Esophagus squamous epithelium (tissue), 5 donors: Measurements from ENCODE around the gene GLP1R. TPM values are rescaled to one million over a fixed set of nuclear protein-coding genes. Genes with fewer than 3 reads are reported as not detected.

Experiments
- DNase-seq: peaks from one replicate; lab custom pipeline; 2025; lab: John Stamatoyannopoulos, UW
- H3K27ac ChIP-seq, 4 donors: fragments of 200-600 bp; sonication (generic); one replicate each; pipeline ENCODE4 v1.5.1; 2016 to 2019; ENCODE audit warnings: mild to moderate bottlenecking in 1 of 4
- H3K27me3 ChIP-seq, 4 donors: fragments of 200-600 bp; sonication (generic); 1 replicate in 3 of 4; 2 replicates in 1 of 4; pipeline versions ENCODE4 v1.5.1 to v1.6.0; 2017 to 2021; ENCODE audit warnings: antibody characterized with exemption in 1 of 4
- H3K36me3 ChIP-seq, 3 donors: fragments of 200-600 bp; sonication (generic); one replicate each; pipeline ENCODE4 v1.5.1; 2016 to 2019
- H3K4me1 ChIP-seq, 3 donors: fragments of 200-600 bp; sonication (generic); one replicate each; pipeline ENCODE4 v1.5.1; 2017 to 2019
- H3K4me3 ChIP-seq, 4 donors: fragments of 200-600 bp; sonication (generic); 1 replicate in 3 of 4; 2 replicates in 1 of 4; pipeline ENCODE4 v1.5.1; 2016 to 2019; ENCODE audit warnings: mild to moderate bottlenecking in 2 of 4, moderate library complexity in 1 of 4
- H3K9me3 ChIP-seq, 3 donors: fragments of 200-600 bp; sonication (generic); one replicate each; pipeline ENCODE4 v1.5.1; 2016 to 2019
- CTCF ChIP-seq, 6 experiments: fragments of 450-650 bp in 4 of 6; fragments of 200-600 bp in 2 of 6; sonication (generic) in 2 of 6; IDR thresholded peaks; one replicate each; pipeline ENCODE4 v1.5.1; 2016 to 2019; ENCODE audit warnings: antibody characterized with exemption in 6 of 6, mild to moderate bottlenecking in 4 of 6, moderate library complexity in 4 of 6
- POLR2A ChIP-seq, 4 donors: fragments of 450-650 bp; IDR thresholded peaks; one replicate each; pipeline ENCODE4 v1.6.1; 2017; ENCODE audit warnings: antibody characterized with exemption in 4 of 4, mild to moderate bottlenecking in 4 of 4, moderate library complexity in 3 of 4
- WGBS, 2 donors: methylation state at CpG; one replicate each; pipeline ENCODE4 v1.1.5; 2018; 5-methylcytosine and 5-hydroxymethylcytosine counted together
- intact Hi-C: fragments of 100-400 bp; cut with DNase I; formaldehyde crosslinking; loops from one replicate; pipeline ENCODE4 v1.15.0; 2022
- total RNA-seq, 4 donors: library from RNA; depleted of rRNA; stranded (reverse); fragments of >200 nt; gene quantifications; one replicate each; pipeline ENCODE4 v1.1.0, GENCODE V29; 2016
- donor health status: DM: yes; HTN: yes; CAD: no.

GLP1R gene
- total RNA-seq, 4 donors from 2014 or later: under 0.01 to 0.15 TPM; not detected in 2

- no peaks in the 10 kb centered on the region for H3K36me3 ChIP-seq
- H3K27me3 ChIP-seq: peaks cover 0 to 15% (median 0%) of the 10 kb centered on the region in 4 donors
- intact Hi-C loops: no loop called here
- no peak for DNase-seq
- TF ChIP-seq POLR2A (IDR thresholded peaks at IDR 0.05) (no peak), CTCF (IDR thresholded peaks at IDR 0.05) (no peak)
- H3K9me3 ChIP-seq: no peaks in the 10 kb centered on the region
- no peaks in the 10 kb centered on the region for H3K4me1 ChIP-seq
- WGBS, 2 donors: 52 to 69% methylated on average over 5 of the region's 5 CpGs
- no peak overlapping the region for H3K4me3 ChIP-seq
- no peak overlapping the region for H3K27ac ChIP-seq
Observed at GRCh38 chr6:39018103-39018502, 30.5 kb upstream of the GLP1R start.

- 39 to 52% methylated on average over 2 of the region's 2 CpGs for WGBS, 2 donors
- no peaks in the 10 kb centered on the region for H3K36me3 ChIP-seq
- no peak for TF ChIP-seq POLR2A (IDR thresholded peaks at IDR 0.05)
- no peak for TF ChIP-seq CTCF (IDR thresholded peaks at IDR 0.05)
- intact Hi-C loops: no loop called here
- no peak overlapping the region for H3K4me3 ChIP-seq
- H3K27ac ChIP-seq: no peak overlapping the region
- no peaks in the 10 kb centered on the region for H3K4me1 ChIP-seq
- H3K27me3 ChIP-seq: peaks cover 0 to 25% (median 0%) of the 10 kb centered on the region in 4 donors
- DNase-seq: no peak
- H3K9me3 ChIP-seq: no peaks in the 10 kb centered on the region
Observed at GRCh38 chr6:39020136-39020535, 28.4 kb upstream of the GLP1R start.

GRCh38 chr6:39021041-39021440 is 27.5 kb upstream of the GLP1R start:
- Histone ChIP-seq H3K36me3 (no peaks in the 10 kb centered on the region), H3K9me3 (no peaks in the 10 kb centered on the region), H3K27me3 (peaks cover 0 to 27% (median 0%) of the 10 kb centered on the region in 4 donors), H3K4me3 (no peak overlapping the region), H3K27ac (no peak overlapping the region), H3K4me1 (no peaks in the 10 kb centered on the region)
- 72 to 88% methylated on average over 2 of the region's 2 CpGs for WGBS, 2 donors
- intact Hi-C loops: no loop called here
- TF ChIP-seq CTCF (IDR thresholded peaks at IDR 0.05): no peak
- no peak for TF ChIP-seq POLR2A (IDR thresholded peaks at IDR 0.05)
- no peak for DNase-seq

- no peak for DNase-seq
- intact Hi-C loops: no loop called here
- Histone ChIP-seq H3K36me3 (no peaks in the 10 kb centered on the region), H3K27ac (no peak overlapping the region), H3K9me3 (no peaks in the 10 kb centered on the region), H3K27me3 (peaks cover 0 to 34% (median 0%) of the 10 kb centered on the region in 4 donors), H3K4me1 (no peaks in the 10 kb centered on the region), H3K4me3 (no peak overlapping the region)
- TF ChIP-seq CTCF (IDR thresholded peaks at IDR 0.05): no peak
- no peak for TF ChIP-seq POLR2A (IDR thresholded peaks at IDR 0.05)
- 50 to 63% methylated on average over 1 of the region's 1 CpG for WGBS, 2 donors
Observed at GRCh38 chr6:39021779-39022178, 26.8 kb upstream of the GLP1R start.

- Histone ChIP-seq H3K27me3 (peaks cover 0 to 53% (median 0%) of the 10 kb centered on the region in 4 donors), H3K36me3 (no peaks in the 10 kb centered on the region), H3K27ac (no peak overlapping the region), H3K4me1 (no peaks in the 10 kb centered on the region), H3K4me3 (no peak overlapping the region), H3K9me3 (no peaks in the 10 kb centered on the region)
- intact Hi-C loops: no loop called here
- 37 to 39% methylated on average over 3 of the region's 3 CpGs for WGBS, 2 donors
- no peak for DNase-seq
- no peak for TF ChIP-seq CTCF (IDR thresholded peaks at IDR 0.05)
- no peak for TF ChIP-seq POLR2A (IDR thresholded peaks at IDR 0.05)
Observed at GRCh38 chr6:39026175-39026574, 22.4 kb upstream of the GLP1R start.
